Neutrophil (primary cell): ENCODE data around the gene KCNQ1.
A peak's percentile ranks its signal among the peaks of the same experiment; 100 is the strongest.

ENCODE experiments used
- H3K27ac ChIP-seq: fragments of 200-600 bp; sonication (generic); 2 replicates; pipeline ENCODE4 v1.5.1; 2016; ENCODE audit warnings: mild to moderate bottlenecking, moderate library complexity
- H3K27me3 ChIP-seq: fragments of 200-600 bp; sonication (generic); 2 replicates; pipeline ENCODE4 v1.6.0; 2016; ENCODE audit warnings: mild to moderate bottlenecking
- H3K36me3 ChIP-seq: fragments of 200-600 bp; sonication (generic); 2 replicates; pipeline ENCODE4 v1.5.1; 2017
- H3K4me1 ChIP-seq, 2 experiments: fragments of 200-600 bp in 1 of 2; sonication (generic) in 1 of 2; 1 replicate in 1 of 2; 2 replicates in 1 of 2; pipeline versions ENCODE4 v1.5.1 to v1.6.1; 2013 to 2016; ENCODE audit warnings: low read depth in 1 of 2, low read length in 1 of 2, mild to moderate bottlenecking in 1 of 2, moderate library complexity in 1 of 2; ENCODE audit not compliant: control insufficient read depth in 1 of 2, insufficient read depth in 1 of 2
- H3K4me3 ChIP-seq, 2 experiments: fragments of 200-600 bp in 1 of 2; sonication (generic) in 1 of 2; 1 replicate in 1 of 2; 2 replicates in 1 of 2; pipeline ENCODE4 v1.5.1; 2013 to 2016; ENCODE audit warnings: low read depth in 1 of 2, low read length in 1 of 2, mild to moderate bottlenecking in 1 of 2, moderate library complexity in 1 of 2
- H3K9me3 ChIP-seq: fragments of 200-600 bp; sonication (generic); 2 replicates; pipeline ENCODE4 v1.5.1; 2016
- TF ChIP-seq, protein P1 (sequence below): fragments of 200-600 bp; sonication (generic); IDR thresholded peaks from 2 replicates; pipeline ENCODE4 v1.5.1; 2016; ENCODE audit warnings: antibody characterized with exemption

The KCNQ1 gene

DNA sequence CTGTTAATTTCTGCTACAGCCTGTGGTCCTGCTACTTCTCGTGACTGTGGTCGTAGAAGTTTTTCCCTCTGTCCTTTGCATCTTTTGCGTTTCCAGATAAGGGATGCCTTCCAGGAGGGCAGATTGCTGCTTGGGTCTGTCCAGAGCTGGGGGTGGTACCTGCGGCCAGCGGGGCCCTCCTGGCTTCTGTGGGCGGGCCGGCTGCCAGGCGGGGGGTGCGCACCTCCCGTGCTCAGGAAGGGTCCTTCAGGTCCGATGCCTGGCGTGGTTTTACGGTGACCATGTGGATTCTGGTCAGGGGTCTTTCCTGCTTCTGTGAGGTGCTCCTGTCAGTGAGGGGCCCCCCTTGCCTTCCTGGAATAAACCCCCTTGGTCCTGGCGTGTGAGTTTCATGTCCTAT lies 84.8 kb downstream of the KCNQ1 start:
- H3K9me3 ChIP-seq = no peaks in the 10 kb centered on the region
- H3K4me3 ChIP-seq = no peak overlapping the region
- H3K36me3 ChIP-seq = peaks cover 48% of the 10 kb centered on the region
- peaks cover 28% of the 10 kb centered on the region for H3K27me3 ChIP-seq
- no peak overlapping the region for H3K27ac ChIP-seq
- H3K4me1 ChIP-seq = peaks cover 20 to 39% of the 10 kb centered on the region in 2 experiments
- TF ChIP-seq, protein P1, sequence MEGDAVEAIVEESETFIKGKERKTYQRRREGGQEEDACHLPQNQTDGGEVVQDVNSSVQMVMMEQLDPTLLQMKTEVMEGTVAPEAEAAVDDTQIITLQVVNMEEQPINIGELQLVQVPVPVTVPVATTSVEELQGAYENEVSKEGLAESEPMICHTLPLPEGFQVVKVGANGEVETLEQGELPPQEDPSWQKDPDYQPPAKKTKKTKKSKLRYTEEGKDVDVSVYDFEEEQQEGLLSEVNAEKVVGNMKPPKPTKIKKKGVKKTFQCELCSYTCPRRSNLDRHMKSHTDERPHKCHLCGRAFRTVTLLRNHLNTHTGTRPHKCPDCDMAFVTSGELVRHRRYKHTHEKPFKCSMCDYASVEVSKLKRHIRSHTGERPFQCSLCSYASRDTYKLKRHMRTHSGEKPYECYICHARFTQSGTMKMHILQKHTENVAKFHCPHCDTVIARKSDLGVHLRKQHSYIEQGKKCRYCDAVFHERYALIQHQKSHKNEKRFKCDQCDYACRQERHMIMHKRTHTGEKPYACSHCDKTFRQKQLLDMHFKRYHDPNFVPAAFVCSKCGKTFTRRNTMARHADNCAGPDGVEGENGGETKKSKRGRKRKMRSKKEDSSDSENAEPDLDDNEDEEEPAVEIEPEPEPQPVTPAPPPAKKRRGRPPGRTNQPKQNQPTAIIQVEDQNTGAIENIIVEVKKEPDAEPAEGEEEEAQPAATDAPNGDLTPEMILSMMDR = no peak

DNA sequence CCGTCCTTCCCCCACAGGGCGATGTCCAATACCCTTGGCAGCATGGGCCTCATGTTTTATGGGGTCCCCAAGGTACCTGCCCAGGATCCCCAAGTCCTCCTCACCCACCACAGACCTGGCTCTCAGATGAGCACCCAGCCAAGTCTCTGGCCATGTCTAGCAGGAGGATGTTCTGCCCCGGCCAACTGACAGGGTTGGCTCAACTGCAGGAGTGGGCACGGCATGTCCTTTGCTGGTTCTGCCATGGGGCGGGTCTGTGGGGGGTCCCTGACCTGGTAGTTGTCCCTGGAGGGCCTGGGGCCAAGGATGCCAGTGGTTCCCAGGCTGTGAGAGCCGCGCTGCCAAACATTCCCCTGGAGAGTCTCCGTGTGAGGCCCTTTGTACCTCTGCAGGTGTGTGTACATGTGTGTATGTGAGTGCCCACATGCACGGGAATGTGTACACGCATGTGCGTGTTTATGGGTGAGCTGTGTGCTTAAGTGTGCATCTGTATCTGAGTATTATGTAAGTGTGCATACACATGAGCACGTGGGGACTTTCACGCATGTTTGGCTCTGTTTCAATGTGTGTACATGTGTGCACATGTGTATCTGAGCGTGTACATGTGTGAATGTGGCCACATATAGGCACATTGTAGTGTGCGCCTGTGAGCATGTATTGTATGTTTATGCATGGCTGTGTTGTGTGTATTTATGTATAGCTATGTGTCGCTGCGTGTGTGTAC lies 85.5 kb downstream of the KCNQ1 start:
- TF ChIP-seq, protein P1 = no peak
- no peak overlapping the region for H3K27ac ChIP-seq
- peaks cover 48% of the 10 kb centered on the region for H3K36me3 ChIP-seq
- peaks cover 34% of the 10 kb centered on the region for H3K27me3 ChIP-seq
- no peaks in the 10 kb centered on the region for H3K9me3 ChIP-seq
- peaks cover 20 to 39% of the 10 kb centered on the region in 2 experiments for H3K4me1 ChIP-seq
- H3K4me3 ChIP-seq = no peak overlapping the region

DNA sequence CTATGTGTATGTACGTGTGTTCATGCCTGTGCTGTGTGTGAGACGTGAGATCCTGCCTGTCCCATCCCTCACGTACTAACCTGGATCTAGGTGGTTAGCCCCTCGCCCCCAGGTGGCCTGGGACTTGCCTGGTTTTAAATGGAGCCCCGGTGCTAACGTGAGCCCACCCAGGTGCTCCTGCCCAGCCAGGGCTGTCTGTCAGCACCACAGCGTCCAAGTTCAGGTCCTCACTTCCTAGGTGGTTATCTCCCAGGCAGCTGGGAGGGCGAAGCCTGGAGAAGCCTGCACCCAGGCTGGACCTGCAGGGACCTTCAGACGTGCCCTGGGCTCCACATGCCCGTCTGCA lies 86.0 kb downstream of the KCNQ1 start:
- H3K36me3 ChIP-seq = peaks cover 48% of the 10 kb centered on the region
- no peak overlapping the region for H3K27ac ChIP-seq
- peaks cover 40% of the 10 kb centered on the region for H3K27me3 ChIP-seq
- H3K4me1 ChIP-seq = peaks cover 20 to 39% of the 10 kb centered on the region in 2 experiments
- no peak overlapping the region for H3K4me3 ChIP-seq
- TF ChIP-seq, protein P1 = no peak
- no peaks in the 10 kb centered on the region for H3K9me3 ChIP-seq

DNA sequence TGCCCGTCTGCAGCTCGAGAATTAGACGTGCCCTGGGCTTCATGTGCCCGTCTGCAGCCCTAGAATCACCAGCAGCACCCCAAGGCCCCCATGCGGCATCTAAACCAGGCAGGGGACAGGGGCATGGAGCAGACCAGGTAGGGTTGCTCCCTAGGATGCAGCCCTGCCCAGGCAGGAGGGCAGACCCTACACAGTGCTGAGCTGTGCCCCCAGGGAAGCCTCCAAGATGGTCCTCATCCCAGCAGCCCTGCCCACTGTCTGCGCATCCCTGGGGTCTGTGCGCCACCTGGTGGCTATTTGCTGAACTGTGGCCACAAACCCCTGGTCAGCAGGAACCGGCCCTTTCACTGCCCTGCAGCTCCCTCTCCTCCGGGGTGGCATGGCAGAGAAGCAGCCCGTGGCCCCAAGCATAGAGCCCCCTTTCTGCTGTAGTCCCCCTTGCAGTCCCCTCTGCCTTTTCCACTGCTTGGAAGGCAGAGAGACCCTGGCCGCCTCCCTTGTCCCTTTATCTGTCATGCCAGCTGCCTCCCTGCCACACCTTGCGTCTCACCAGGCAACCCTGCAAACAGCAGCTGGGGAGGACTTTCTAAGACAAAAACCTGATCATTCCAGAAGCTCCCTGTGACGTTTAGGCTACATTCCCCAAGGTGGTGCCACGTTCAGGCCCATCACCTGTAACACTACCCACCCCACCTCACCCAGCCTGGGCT lies 86.6 kb downstream of the KCNQ1 start:
- Histone ChIP-seq H3K27me3 (peaks cover 40% of the 10 kb centered on the region), H3K4me1 (peaks cover 20 to 34% of the 10 kb centered on the region in 2 experiments), H3K4me3 (no peak overlapping the region), H3K36me3 (peaks cover 48% of the 10 kb centered on the region), H3K9me3 (no peaks in the 10 kb centered on the region), H3K27ac (no peak overlapping the region)
- TF ChIP-seq, protein P1 = peak; percentile 84

DNA sequence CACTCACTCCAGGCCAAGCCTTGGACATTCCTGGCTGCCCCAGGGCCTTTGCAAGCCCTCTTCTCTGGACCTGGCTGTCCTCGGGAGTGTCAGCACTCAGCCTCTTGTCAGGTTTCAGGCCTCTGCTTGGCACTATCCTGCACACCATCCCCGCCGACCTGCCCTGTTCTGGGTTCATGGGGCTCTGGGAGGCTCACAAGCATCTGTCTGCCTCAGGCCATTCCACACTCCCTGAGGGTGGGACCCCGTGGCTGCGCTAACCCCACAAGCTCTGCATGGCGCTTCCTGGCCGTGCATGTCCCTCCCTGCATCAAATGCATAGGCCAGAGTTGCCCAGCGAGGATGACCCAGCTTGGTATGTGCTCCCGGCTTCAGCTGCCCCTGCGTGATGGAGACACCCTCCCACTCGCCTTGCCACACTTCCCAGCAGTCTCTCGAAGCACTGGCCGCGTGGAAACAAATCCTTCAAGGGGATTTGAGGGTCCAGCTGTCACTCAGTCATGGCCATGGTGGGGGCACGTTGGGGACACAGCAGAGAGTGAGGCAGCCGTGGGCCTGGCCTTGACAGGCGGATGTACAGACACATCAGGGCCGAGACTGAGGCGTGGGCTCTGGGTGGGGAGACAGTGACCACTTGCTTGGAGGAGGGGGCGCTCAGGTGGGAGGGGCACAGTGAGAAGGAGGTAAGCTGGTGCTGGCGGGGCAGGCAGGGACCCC lies 87.3 kb downstream of the KCNQ1 start:
- TF ChIP-seq, protein P1 = no peak
- H3K27ac ChIP-seq = no peak overlapping the region
- peaks cover 41% of the 10 kb centered on the region for H3K27me3 ChIP-seq
- no peaks in the 10 kb centered on the region for H3K9me3 ChIP-seq
- peaks cover 48% of the 10 kb centered on the region for H3K36me3 ChIP-seq
- no peak overlapping the region for H3K4me3 ChIP-seq
- peaks cover 16 to 28% of the 10 kb centered on the region in 2 experiments for H3K4me1 ChIP-seq
